GM19240 (cell line): ENCODE data around the gene LRRC9.
"Not testable (repeated sequence)": the region's sequence is repeated elsewhere in the genome, so short reads cannot be mapped to it uniquely, and the experiment has no call there.

Experiments used
- DNase-seq: peaks from one replicate; pipeline ENCODE4 v3.0.0; 2011; ENCODE audit warnings: low spot score; ENCODE audit not compliant: insufficient read length

LRRC9 gene

GRCh38 chr14:59952141-59952540 is 32.2 kb downstream of the LRRC9 start:
- DNase-seq: not testable (repeated sequence)

GRCh38 chr14:59957890-59958289 is 37.9 kb downstream of the LRRC9 start:
- DNase-seq: not testable (repeated sequence)

- DNase-seq: no peak
Measured at GRCh38 chr14:59959668-59960067, 39.7 kb downstream of the LRRC9 start.

GRCh38 chr14:59961518-59962062 is 41.6 kb downstream of the LRRC9 start:
- no peak for DNase-seq

- no peak for DNase-seq
Measured at GRCh38 chr14:59964251-59965007, 44.5 kb downstream of the LRRC9 start.

GRCh38 chr14:59969319-59969718 is 49.4 kb downstream of the LRRC9 start:
- DNase-seq: no peak

GRCh38 chr14:59981564-59981963 is 61.6 kb downstream of the LRRC9 start:
- DNase-seq: no peak

GRCh38 chr14:59983048-59983447 is 63.1 kb downstream of the LRRC9 start:
- no peak for DNase-seq

GRCh38 chr14:59986556-59987059 is 66.7 kb downstream of the LRRC9 start:
- no peak for DNase-seq

GRCh38 chr14:59997449-59997848 is 77.5 kb downstream of the LRRC9 start:
- no peak for DNase-seq

GRCh38 chr14:59997966-59998365 is 78.0 kb downstream of the LRRC9 start:
- no peak for DNase-seq

GRCh38 chr14:59998564-59998963 is 78.6 kb downstream of the LRRC9 start:
- DNase-seq: no peak

GRCh38 chr14:60002819-60003492 is 83.0 kb downstream of the LRRC9 start:
- DNase-seq: no peak

- DNase-seq: no peak
Measured at GRCh38 chr14:60003991-60004390, 84.0 kb downstream of the LRRC9 start.

- DNase-seq: no peak
Measured at GRCh38 chr14:60008042-60008441, 88.1 kb downstream of the LRRC9 start.

- not testable (repeated sequence) for DNase-seq
Measured at GRCh38 chr14:60010263-60010662, 90.3 kb downstream of the LRRC9 start.

GRCh38 chr14:60014402-60014801 is 94.5 kb downstream of the LRRC9 start:
- no peak for DNase-seq

- no peak for DNase-seq
Measured at GRCh38 chr14:60021619-60022018, 101.7 kb downstream of the LRRC9 start.

- DNase-seq: no peak
Measured at GRCh38 chr14:60025571-60025970, 105.6 kb downstream of the LRRC9 start.

- DNase-seq: no peak
Measured at GRCh38 chr14:60035177-60035576, 115.2 kb downstream of the LRRC9 start.

GRCh38 chr14:60047976-60048375 is 128.0 kb downstream of the LRRC9 start:
- not testable (repeated sequence) for DNase-seq

- no peak for DNase-seq
Measured at GRCh38 chr14:60051721-60052221, 131.8 kb downstream of the LRRC9 start.
